PFSK-1 (cell line): ENCODE results near the gene DBF4.

Source experiments
- FOXP2 ChIP-seq: optimal IDR thresholded peaks from 2 replicates; pipeline ENCODE3; 2011; ENCODE audit warnings: borderline replicate concordance, control low read depth, inconsistent platforms; ENCODE audit not compliant: insufficient read depth; ENCODE audit errors: extremely low read length, extremely low read depth
- POLR2AphosphoS5 ChIP-seq: IDR thresholded peaks from 2 replicates; pipeline ENCODE4 v1.6.1; 2012; ENCODE audit warnings: low read depth, mild to moderate bottlenecking, control low read depth, low read length, moderate library complexity
- SIN3A ChIP-seq: IDR thresholded peaks from 2 replicates; pipeline ENCODE4 v1.6.1; 2012; ENCODE audit warnings: mild to moderate bottlenecking, low read length, moderate library complexity, borderline replicate concordance; ENCODE audit not compliant: insufficient read depth
- TAF1 ChIP-seq: IDR thresholded peaks from 2 replicates; pipeline ENCODE4 v1.6.1; 2012; ENCODE audit warnings: low read length, control low read depth, borderline replicate concordance; ENCODE audit not compliant: insufficient read depth
- TF ChIP-seq, protein P1 (sequence below), 2 experiments: IDR thresholded peaks; 2 replicates each; pipeline versions ENCODE4 v1.6.1 to v1.8.0; 2011 to 2012; ENCODE audit warnings: low read depth in 2 of 2, low read length in 2 of 2, control low read depth in 1 of 2, inconsistent platforms in 1 of 2, mild to moderate bottlenecking in 1 of 2, moderate library complexity in 1 of 2; ENCODE audit not compliant: insufficient read depth in 1 of 2

Gene DBF4

DNA sequence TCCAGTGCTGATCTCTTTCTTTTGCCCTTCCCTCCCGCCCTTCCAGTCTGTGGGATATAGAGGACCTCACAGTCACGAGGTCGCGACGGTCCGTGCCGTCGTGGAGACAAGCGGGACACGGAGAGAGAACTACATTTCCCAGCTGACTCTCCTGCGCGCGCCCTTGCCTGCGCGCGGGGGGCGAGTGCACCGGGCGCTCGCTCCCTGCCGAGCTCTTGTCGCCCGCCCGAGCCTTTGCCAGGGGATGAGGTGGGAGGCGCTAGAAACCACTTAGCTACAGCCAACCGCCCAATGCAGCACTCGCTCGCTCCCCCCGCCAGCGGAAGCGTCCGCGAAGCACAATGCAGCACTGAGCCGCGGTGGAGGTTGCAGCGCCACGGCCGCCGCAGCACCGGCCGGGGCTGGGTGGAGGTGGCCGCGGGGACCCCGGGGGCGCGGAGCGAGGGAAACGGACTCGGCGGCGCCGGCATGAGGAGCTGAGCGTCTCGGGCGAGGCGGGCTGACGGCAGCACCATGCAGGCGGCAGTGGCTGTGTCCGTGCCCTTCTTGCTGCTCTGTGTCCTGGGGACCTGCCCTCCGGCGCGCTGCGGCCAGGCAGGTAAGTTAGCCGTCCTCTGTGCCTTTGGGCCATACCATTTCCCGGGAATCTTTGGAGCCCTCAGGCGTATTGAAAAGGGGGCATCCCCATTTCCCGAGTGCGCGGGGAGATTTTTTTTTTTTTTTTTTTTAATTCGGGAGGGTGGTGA is 57.8 kb downstream of the DBF4 start, which contains the start of gene ADAM22:
Gene ADAM22, plus strand, starts transcription at position 299 of the 746 bp plus-strand sequence. Its CDS starts 215 bp downstream, at position 514.
- TF ChIP-seq TAF1 (no peak), POLR2AphosphoS5 (0 out of 2 replicates have a peak, but pooled peaks have one; percentile 31), FOXP2 (peak; percentile 30), SIN3A (no peak)
- TF ChIP-seq, protein P1, sequence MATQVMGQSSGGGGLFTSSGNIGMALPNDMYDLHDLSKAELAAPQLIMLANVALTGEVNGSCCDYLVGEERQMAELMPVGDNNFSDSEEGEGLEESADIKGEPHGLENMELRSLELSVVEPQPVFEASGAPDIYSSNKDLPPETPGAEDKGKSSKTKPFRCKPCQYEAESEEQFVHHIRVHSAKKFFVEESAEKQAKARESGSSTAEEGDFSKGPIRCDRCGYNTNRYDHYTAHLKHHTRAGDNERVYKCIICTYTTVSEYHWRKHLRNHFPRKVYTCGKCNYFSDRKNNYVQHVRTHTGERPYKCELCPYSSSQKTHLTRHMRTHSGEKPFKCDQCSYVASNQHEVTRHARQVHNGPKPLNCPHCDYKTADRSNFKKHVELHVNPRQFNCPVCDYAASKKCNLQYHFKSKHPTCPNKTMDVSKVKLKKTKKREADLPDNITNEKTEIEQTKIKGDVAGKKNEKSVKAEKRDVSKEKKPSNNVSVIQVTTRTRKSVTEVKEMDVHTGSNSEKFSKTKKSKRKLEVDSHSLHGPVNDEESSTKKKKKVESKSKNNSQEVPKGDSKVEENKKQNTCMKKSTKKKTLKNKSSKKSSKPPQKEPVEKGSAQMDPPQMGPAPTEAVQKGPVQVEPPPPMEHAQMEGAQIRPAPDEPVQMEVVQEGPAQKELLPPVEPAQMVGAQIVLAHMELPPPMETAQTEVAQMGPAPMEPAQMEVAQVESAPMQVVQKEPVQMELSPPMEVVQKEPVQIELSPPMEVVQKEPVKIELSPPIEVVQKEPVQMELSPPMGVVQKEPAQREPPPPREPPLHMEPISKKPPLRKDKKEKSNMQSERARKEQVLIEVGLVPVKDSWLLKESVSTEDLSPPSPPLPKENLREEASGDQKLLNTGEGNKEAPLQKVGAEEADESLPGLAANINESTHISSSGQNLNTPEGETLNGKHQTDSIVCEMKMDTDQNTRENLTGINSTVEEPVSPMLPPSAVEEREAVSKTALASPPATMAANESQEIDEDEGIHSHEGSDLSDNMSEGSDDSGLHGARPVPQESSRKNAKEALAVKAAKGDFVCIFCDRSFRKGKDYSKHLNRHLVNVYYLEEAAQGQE (IDR thresholded peaks at IDR 0.05; ENCODE audit: insufficient read depth in 1 of 2, low read depth in 2 of 2, low read length in 2 of 2), result no peak

DNA sequence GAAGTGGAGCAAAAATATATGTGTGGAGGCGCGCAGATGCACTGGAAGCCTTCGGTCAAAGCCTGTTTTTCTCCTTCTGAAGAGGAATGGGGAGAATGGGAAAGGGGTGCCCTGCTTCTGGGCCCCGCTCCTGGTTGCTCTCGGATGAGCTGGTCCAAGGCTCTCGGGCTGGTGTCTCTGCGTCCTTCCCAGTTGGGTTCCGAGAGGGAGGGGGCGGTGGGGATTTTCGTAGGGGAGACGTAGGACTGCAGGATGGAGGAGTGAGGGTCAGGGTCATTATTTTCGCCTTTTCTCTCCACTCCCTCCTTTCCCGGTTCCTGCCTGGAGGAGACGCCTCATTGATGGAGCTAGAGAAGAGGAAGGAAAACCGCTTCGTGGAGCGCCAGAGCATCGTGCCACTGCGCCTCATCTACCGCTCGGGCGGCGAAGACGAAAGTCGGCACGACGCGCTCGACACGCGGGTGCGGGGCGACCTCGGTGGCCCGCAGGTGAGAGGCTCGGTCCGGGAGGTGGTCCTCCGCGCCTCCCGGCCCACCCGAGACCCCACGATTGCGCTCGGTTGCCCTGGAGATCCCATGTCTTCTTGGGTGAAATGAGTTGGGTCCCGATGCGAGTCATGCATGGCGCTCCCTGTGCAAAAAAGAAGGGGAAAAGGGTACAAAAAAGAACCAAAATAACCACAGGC is 58.5 kb downstream of the DBF4 start:
- TF ChIP-seq FOXP2, result no peak
- TF ChIP-seq, protein P1 (IDR thresholded peaks at IDR 0.05; ENCODE audit: insufficient read depth in 1 of 2, low read depth in 2 of 2, low read length in 2 of 2), result no peak
- no peak for TF ChIP-seq POLR2AphosphoS5
- TF ChIP-seq SIN3A, result no peak
- TF ChIP-seq TAF1, result no peak

DNA sequence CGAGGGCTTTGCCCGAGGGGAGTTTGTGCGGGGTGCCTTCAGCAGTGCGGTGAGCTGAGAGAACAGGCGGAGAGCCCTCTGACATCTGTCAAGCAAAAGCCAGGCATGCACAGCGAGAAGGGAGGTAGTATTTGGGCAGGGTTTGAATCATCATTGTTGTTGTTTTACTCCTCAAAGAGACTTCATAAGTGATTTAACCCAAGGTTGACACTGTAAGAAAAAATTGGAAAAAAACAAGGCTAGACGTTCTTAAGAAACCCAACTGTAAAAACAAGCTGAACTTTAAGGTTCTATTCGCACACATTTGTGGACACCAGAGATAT is 59.1 kb downstream of the DBF4 start:
- TF ChIP-seq POLR2AphosphoS5 (no peak), TAF1 (no peak), SIN3A (no peak), FOXP2 (no peak)
- TF ChIP-seq, protein P1 (IDR thresholded peaks at IDR 0.05; ENCODE audit: insufficient read depth in 1 of 2, low read depth in 2 of 2, low read length in 2 of 2), result no peak

DNA sequence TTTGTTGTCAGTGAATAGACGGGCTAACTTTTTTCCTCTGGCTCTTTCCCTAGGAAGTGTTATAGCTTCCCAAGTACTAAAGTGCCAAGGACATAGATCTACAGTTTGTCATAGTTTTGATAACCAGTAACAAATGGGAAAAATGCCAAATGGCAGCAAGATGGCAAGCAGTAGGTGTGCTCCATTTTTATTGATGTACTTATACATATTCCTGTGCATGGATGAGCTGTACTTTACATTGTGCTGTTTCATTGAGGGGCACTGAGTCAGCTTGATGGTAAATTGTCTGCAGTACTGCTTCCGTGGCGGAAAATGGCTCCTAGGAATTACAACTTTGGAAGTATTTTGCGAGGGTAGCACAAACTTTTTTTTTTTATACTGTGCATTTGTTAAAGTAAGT is 64.8 kb downstream of the DBF4 start:
- TF ChIP-seq, protein P1 (IDR thresholded peaks at IDR 0.05; ENCODE audit: insufficient read depth in 1 of 2, low read depth in 2 of 2, low read length in 2 of 2), result no peak
- TF ChIP-seq FOXP2, result no peak
- TF ChIP-seq TAF1, result no peak
- TF ChIP-seq POLR2AphosphoS5, result no peak
- TF ChIP-seq SIN3A, result no peak
